Astrocyte (in vitro differentiated cells and primary cell): ENCODE measurements around the gene KLHL17. TPM values are rescaled to one million over a fixed set of nuclear protein-coding genes. Genes with fewer than 3 reads are reported as not detected.
A peak's percentile ranks its signal among the peaks of the same experiment; 100 is the strongest.

ENCODE experiments used
- DNase-seq: peaks from one replicate; pipeline ENCODE4 v3.0.0-alpha.2; 2010; ENCODE audit warnings: low read depth
- FAIRE-seq: peaks from 2 replicates; lab custom pipeline; 2011; peaks lifted over from hg19 to GRCh38; lab: Jason Lieb, UNC
- H2AFZ ChIP-seq: 2 replicates; pipeline ENCODE4 v1.6.0; 2012; ENCODE audit warnings: low read depth, low read length, inconsistent platforms
- H3K27ac ChIP-seq: 2 replicates; pipeline ENCODE4 v1.5.1; 2011; ENCODE audit warnings: low read depth, low read length, inconsistent platforms
- H3K27me3 ChIP-seq: 2 replicates; pipeline ENCODE4 v1.6.0; 2011; ENCODE audit warnings: low read length, inconsistent platforms; ENCODE audit not compliant: insufficient read depth
- H3K36me3 ChIP-seq: 2 replicates; pipeline ENCODE4 v1.5.1; 2011; ENCODE audit warnings: low read length, inconsistent platforms; ENCODE audit not compliant: insufficient read depth
- H3K4me1 ChIP-seq: 2 replicates; pipeline ENCODE4 v1.5.1; 2011; ENCODE audit warnings: low read length, inconsistent platforms; ENCODE audit not compliant: insufficient read depth
- H3K4me2 ChIP-seq: 2 replicates; pipeline ENCODE4 v1.6.0; 2012; ENCODE audit warnings: low read length, inconsistent platforms
- H3K4me3 ChIP-seq: 2 replicates; pipeline ENCODE4 v1.5.1; 2011; ENCODE audit warnings: low read depth, mild to moderate bottlenecking, low read length, inconsistent platforms; ENCODE audit not compliant: insufficient read depth
- H3K79me2 ChIP-seq: 2 replicates; pipeline ENCODE4 v1.6.0; 2012; ENCODE audit warnings: mild to moderate bottlenecking, low read length, inconsistent platforms; ENCODE audit not compliant: insufficient read depth
- H3K9ac ChIP-seq: 2 replicates; pipeline ENCODE4 v1.6.0; 2012; ENCODE audit warnings: mild to moderate bottlenecking, low read length, inconsistent platforms
- H3K9me3 ChIP-seq: 2 replicates; pipeline ENCODE4 v1.5.1; 2012; ENCODE audit warnings: low read depth, mild to moderate bottlenecking, low read length, inconsistent platforms; ENCODE audit not compliant: insufficient read depth
- H4K20me1 ChIP-seq: 2 replicates; pipeline ENCODE4 v1.6.0; 2012; ENCODE audit warnings: low read length, inconsistent platforms; ENCODE audit not compliant: insufficient read depth
- H3K27ac Mint-ChIP-seq: one replicate; pipeline ENCODE4 v1.8.0; 2021; ENCODE audit warnings: mild to moderate bottlenecking, mixed read lengths; ENCODE audit not compliant: unreplicated experiment
- H3K27me3 Mint-ChIP-seq: one replicate; pipeline ENCODE4 v1.8.0; 2021; ENCODE audit warnings: low read depth, mixed read lengths; ENCODE audit not compliant: unreplicated experiment
- H3K36me3 Mint-ChIP-seq: one replicate; pipeline ENCODE4 v1.8.0; 2021; ENCODE audit warnings: low read depth, mixed read lengths; ENCODE audit not compliant: unreplicated experiment
- H3K4me1 Mint-ChIP-seq: one replicate; pipeline ENCODE4 v1.8.0; 2021; ENCODE audit warnings: low read depth, mixed read lengths; ENCODE audit not compliant: unreplicated experiment
- H3K4me3 Mint-ChIP-seq: one replicate; pipeline ENCODE4 v1.8.0; 2021; ENCODE audit warnings: mild to moderate bottlenecking, moderate library complexity, mixed read lengths; ENCODE audit not compliant: unreplicated experiment
- H3K9me3 Mint-ChIP-seq: one replicate; pipeline ENCODE4 v1.8.0; 2021; ENCODE audit warnings: mild to moderate bottlenecking, mixed read lengths; ENCODE audit not compliant: unreplicated experiment
- CTCF ChIP-seq: IDR thresholded peaks from 2 replicates; pipeline ENCODE4 v1.5.1; 2011; ENCODE audit warnings: low read depth, mild to moderate bottlenecking, inconsistent platforms, low read length, moderate library complexity; ENCODE audit not compliant: insufficient read depth
- EZH2 ChIP-seq: IDR thresholded peaks from 2 replicates; pipeline ENCODE4 v1.6.1; 2012; ENCODE audit warnings: mild to moderate bottlenecking, low read length, inconsistent platforms; ENCODE audit not compliant: insufficient read depth
- total RNA-seq: library from RNA; stranded (reverse); gene quantifications from 2 replicates; pipeline ENCODE4 v1.2.1, GENCODE V29; 2021

Gene KLHL17
- total RNA-seq, 1 donor from 2014 or later: 25.9 TPM

DNA sequence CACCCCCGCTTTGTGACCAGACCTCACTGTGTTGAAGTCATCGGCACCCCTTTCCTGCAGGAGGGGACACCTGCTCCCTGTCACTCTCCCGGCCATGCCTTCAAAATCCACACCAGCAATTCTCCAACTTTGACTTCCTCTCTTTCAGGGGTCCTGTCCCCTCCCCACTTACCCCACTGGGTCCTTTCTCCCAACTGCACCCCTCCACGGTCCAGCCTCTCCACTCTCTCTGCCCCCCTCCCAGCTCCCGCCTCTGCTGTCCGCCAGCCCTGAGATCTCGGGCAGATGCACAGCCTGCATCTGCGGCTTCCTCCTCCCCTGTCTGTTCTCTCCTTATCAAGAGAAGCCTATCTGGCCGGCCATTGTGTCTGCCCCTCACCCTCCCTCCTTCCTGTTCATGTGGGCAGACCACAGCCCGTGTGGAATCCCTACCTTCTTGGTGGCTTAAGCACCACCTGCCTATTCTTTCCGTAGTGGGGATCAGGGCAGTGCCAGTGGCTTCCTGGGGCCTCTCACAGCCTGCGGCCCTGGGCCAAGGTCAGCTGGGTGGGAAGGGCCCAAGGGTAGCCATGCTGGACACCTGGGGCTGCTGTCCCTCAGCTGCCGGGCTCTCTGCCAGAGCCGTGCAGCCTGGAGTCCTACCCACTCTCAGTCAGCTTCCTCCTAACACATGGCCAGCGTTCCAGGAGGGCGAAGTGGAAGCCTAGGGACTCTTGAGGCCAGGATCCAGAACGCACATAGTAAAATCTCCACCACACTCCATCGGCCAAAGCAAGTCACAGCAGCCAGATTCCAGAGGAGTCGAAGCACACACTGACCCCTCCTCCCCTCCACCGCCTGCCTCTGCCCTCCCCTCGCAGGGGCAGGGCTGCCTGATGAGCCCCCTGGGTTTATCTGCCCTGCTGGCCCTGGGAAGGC is 44.7 kb downstream of the KLHL17 start:
- FAIRE-seq: no peak
- H3K9ac ChIP-seq: peak overlapping the region; percentile 20
- Mint-ChIP-seq H3K9me3 (no peaks in the 10 kb centered on the region), H3K36me3 (peaks cover 9% of the 10 kb centered on the region), H3K4me3 (peak overlapping the region; percentile 69), H3K27ac (peak overlapping the region; percentile 88), H3K27me3 (no peaks in the 10 kb centered on the region), H3K4me1 (peaks cover 18% of the 10 kb centered on the region)
- peak overlapping the region; percentile 27 for H2AFZ ChIP-seq
- peaks cover 22% of the 10 kb centered on the region for H4K20me1 ChIP-seq
- H3K4me1 ChIP-seq: peaks cover 20% of the 10 kb centered on the region
- no peaks in the 10 kb centered on the region for H3K9me3 ChIP-seq
- no peaks in the 10 kb centered on the region for H3K27me3 ChIP-seq
- no peaks in the 10 kb centered on the region for H3K79me2 ChIP-seq
- no peak overlapping the region for H3K4me3 ChIP-seq
- TF ChIP-seq EZH2 (peak; percentile 34), CTCF (no peak)
- H3K27ac ChIP-seq: no peak overlapping the region
- no peaks in the 10 kb centered on the region for H3K36me3 ChIP-seq
- peak overlapping the region; percentile 49 for H3K4me2 ChIP-seq
- DNase-seq: no peak

GRCh38 chr1:1005774-1006304 is 45.5 kb downstream of the KLHL17 start:
- H3K4me3 ChIP-seq: no peak overlapping the region
- Mint-ChIP-seq H3K36me3 (peaks cover 9% of the 10 kb centered on the region), H3K9me3 (no peaks in the 10 kb centered on the region), H3K27ac (no peak overlapping the region), H3K4me1 (peaks cover 18% of the 10 kb centered on the region), H3K4me3 (no peak overlapping the region), H3K27me3 (no peaks in the 10 kb centered on the region)
- DNase-seq (no peak), FAIRE-seq (no peak)
- no peaks in the 10 kb centered on the region for H3K27me3 ChIP-seq
- no peak overlapping the region for H3K9ac ChIP-seq
- H3K27ac ChIP-seq: no peak overlapping the region
- H3K4me2 ChIP-seq: no peak overlapping the region
- TF ChIP-seq EZH2 (no peak), CTCF (no peak)
- H3K36me3 ChIP-seq: no peaks in the 10 kb centered on the region
- no peaks in the 10 kb centered on the region for H3K9me3 ChIP-seq
- no peaks in the 10 kb centered on the region for H3K79me2 ChIP-seq
- H4K20me1 ChIP-seq: peaks cover 22% of the 10 kb centered on the region
- H3K4me1 ChIP-seq: peaks cover 15% of the 10 kb centered on the region
- H2AFZ ChIP-seq: no peak overlapping the region
